ENCODE measurements around the gene PRPSAP1. TPM values are rescaled to one million over a fixed set of nuclear protein-coding genes. Genes with fewer than 3 reads are reported as not detected.

Gene PRPSAP1
- total and polyA plus RNA-seq, 12 donors = 26.0 to 79.3 (median 43.1) TPM

DNA sequence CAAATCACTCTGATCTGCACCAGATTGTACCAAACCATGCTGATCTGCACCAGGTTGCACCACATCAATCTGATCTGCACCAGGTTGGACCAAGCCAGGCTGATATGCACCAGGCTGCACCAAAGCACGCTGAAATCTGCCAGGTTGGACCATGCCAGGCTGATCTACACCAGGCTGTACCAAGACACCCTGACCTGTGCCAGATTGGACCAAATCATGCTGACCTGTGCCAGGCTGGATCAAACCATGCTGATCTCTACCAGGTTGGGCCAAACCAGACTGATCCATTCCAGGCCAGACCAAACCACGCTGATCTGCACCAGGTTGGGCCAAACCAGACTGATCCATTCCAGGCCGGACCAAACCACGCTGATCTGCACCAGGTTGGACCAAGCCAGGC is 61.1 kb downstream of the PRPSAP1 start:
- intact Hi-C loops (cut with DNase I) = no loop called here
- Histone ChIP-seq H3K36me3 (replicated peaks in 1 of 2) (no peaks in the 10 kb centered on the region), H3K27me3 (no peaks in the 10 kb centered on the region), H3K4me1 (replicated peaks in 1 of 2) (no peaks in the 10 kb centered on the region), H3K4me3 (no peak overlapping the region), H3K9me3 (replicated peaks in 1 of 3) (no peaks in the 10 kb centered on the region), H3K27ac (no peak overlapping the region)
- DNase-seq = no peak
- 95 to 100% (median 99%) methylated on average over 1 to 4 of the region's 4 CpGs; no CpG with 5 or more reads in 1 of the 4 donors for WGBS, 4 donors
- no peak for TF ChIP-seq POLR2A (IDR thresholded peaks at IDR 0.05)
- TF ChIP-seq, protein P1, sequence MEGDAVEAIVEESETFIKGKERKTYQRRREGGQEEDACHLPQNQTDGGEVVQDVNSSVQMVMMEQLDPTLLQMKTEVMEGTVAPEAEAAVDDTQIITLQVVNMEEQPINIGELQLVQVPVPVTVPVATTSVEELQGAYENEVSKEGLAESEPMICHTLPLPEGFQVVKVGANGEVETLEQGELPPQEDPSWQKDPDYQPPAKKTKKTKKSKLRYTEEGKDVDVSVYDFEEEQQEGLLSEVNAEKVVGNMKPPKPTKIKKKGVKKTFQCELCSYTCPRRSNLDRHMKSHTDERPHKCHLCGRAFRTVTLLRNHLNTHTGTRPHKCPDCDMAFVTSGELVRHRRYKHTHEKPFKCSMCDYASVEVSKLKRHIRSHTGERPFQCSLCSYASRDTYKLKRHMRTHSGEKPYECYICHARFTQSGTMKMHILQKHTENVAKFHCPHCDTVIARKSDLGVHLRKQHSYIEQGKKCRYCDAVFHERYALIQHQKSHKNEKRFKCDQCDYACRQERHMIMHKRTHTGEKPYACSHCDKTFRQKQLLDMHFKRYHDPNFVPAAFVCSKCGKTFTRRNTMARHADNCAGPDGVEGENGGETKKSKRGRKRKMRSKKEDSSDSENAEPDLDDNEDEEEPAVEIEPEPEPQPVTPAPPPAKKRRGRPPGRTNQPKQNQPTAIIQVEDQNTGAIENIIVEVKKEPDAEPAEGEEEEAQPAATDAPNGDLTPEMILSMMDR (IDR thresholded peaks at IDR 0.05) = no peak

DNA sequence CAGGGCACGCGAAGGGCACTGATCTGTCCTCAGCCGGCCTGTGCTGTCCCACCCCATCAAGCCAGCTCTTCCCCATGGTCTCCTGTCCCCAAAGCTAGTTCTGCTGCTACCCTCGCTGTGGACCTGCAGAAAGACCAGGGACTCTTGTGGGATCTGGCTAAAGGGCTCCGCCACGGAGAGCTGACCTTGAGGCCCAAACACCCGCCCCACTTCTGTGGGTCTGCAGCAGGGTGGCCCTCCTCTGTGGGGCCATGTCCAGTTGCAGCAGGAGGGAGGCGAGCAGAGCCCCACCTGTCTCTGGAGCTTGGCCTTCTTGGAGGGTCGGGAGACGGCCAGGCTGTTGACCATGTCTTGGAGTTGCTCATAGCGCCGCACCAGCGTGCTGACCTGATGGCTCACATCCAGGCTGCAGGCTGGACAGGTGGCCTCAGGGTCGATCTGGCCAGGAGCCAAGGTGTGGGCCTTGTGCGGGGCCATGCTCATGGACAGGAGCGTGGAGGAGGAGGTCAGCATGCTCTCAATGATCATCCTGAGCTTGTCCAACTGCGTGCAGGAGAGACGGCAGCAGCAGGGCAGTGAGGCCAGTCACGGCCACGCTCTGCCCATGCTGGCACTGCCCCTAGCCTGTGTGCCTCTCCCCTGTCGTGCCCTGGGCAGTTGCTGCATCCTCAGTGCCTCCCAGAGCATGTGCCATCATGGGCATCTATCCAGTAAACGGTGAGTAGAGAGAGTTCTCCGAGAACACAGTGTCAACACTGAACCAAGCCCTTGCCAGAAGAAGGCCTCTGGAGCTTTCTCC is 71.9 kb downstream of the PRPSAP1 start:
- Histone ChIP-seq H3K27me3 (no peaks in the 10 kb centered on the region), H3K27ac (no peak overlapping the region), H3K4me1 (replicated peaks in 1 of 2) (peaks cover 0 to 5% of the 10 kb centered on the region in 2 donors), H3K9me3 (replicated peaks in 1 of 3) (no peaks in the 10 kb centered on the region), H3K36me3 (replicated peaks in 1 of 2) (no peaks in the 10 kb centered on the region), H3K4me3 (no peak overlapping the region)
- no peak for TF ChIP-seq POLR2A (IDR thresholded peaks at IDR 0.05)
- TF ChIP-seq, protein P1 (IDR thresholded peaks at IDR 0.05) = no peak
- DNase-seq = no peak
- intact Hi-C loops (cut with DNase I) = no loop called here
- WGBS, 4 donors = 75 to 83% (median 80%) methylated on average over 3 to 23 of the region's 23 CpGs

DNA sequence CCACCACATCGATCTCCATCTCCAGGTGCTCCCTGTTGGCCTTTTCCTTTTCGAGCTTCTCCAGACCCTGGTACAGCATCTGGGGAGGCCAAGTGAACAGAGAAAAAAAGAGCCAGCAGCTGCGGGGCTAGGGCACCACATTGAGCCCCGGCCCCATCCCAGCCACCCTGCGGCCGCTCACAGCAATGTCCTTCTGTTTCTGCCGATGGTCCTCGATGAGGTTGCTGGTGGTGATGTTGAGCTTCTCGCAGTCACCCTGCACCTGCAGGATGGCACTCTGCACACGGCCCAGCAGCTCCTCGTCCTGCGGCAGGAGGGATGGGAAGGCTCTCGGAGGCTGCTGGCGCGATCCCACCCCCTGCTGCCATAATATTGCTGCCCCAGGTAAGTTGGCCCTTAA is 73.1 kb downstream of the PRPSAP1 start:
- Histone ChIP-seq H3K9me3 (replicated peaks in 1 of 3) (no peaks in the 10 kb centered on the region), H3K4me3 (no peak overlapping the region), H3K27ac (no peak overlapping the region), H3K4me1 (replicated peaks in 1 of 2) (peaks cover 0 to 5% of the 10 kb centered on the region in 2 donors), H3K36me3 (replicated peaks in 1 of 2) (no peaks in the 10 kb centered on the region), H3K27me3 (no peaks in the 10 kb centered on the region)
- intact Hi-C loops (cut with DNase I) = no loop called here
- DNase-seq = no peak
- no peak for TF ChIP-seq POLR2A (IDR thresholded peaks at IDR 0.05)
- TF ChIP-seq, protein P1 (IDR thresholded peaks at IDR 0.05) = no peak
- WGBS, 4 donors = 75 to 92% (median 88%) methylated on average over 12 to 15 of the region's 15 CpGs

DNA sequence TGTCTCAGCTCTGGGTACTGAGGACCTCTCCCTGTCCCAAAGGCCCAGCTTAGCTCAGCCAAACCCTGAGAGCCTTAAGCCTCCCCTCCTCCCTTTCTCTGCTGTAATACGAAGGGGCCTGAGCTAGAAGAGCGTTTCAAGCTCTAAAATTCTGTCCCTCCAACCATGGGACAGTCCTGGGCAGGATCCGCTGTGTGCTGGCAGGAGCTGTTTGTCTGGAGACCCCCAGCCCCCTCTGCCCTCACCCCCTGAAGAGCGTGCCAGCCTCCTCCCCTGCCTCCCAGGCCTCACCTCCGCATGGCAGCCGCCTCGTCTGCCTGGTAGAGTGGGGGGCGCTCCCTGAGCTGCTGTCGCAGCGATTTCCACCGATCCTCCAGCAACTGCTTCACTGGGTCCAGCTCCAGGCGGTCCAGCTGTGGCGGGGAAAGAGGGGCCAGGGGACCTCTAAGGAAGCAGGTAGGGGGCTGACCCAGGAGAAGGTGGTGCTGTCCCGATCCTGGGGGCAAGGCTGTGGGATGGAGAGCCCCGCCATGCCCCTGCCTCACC is 73.9 kb downstream of the PRPSAP1 start:
- no peaks in the 10 kb centered on the region for H3K27me3 ChIP-seq
- no peak for DNase-seq
- peaks cover 0 to 5% of the 10 kb centered on the region in 2 donors for H3K4me1 ChIP-seq (replicated peaks in 1 of 2)
- H3K9me3 ChIP-seq (replicated peaks in 1 of 3) = no peaks in the 10 kb centered on the region
- intact Hi-C loops (cut with DNase I) = loop anchor here (2.0 kb wide), 2 partner anchors 157 to 159 kb away; no protein-coding TSS in a partner anchor
- TF ChIP-seq, protein P1 (IDR thresholded peaks at IDR 0.05) = no peak
- no peak for TF ChIP-seq POLR2A (IDR thresholded peaks at IDR 0.05)
- H3K36me3 ChIP-seq (replicated peaks in 1 of 2) = no peaks in the 10 kb centered on the region
- no peak overlapping the region for H3K4me3 ChIP-seq
- H3K27ac ChIP-seq = no peak overlapping the region
- WGBS, 4 donors = 73 to 82% (median 79%) methylated on average over 8 to 15 of the region's 15 CpGs

Measured in adrenal gland (tissue), 12 donors.